ENCODE data around the gene FOXRED1.

GRCh38 chr11:126304457-126305075 is 35.6 kb downstream of the FOXRED1 start:
- no peak for TF ChIP-seq CTCF (conservative IDR thresholded peaks at IDR 0.05)
- no peak for TF ChIP-seq ZFX (IDR thresholded peaks at IDR 0.05)
